ENCODE data around the gene B4GALNT2. TPM values are rescaled to one million over a fixed set of nuclear protein-coding genes. Genes with fewer than 3 reads are reported as not detected.
"Not testable (repeated sequence)": the region's sequence is repeated elsewhere in the genome, so short reads cannot be mapped to it uniquely, and the experiment has no call there.

The B4GALNT2 gene
- total RNA-seq, 2 donors from 2014 or later: 0.04 to 0.11 TPM

- H3K27me3 ChIP-seq (ENCODE audit: control insufficient read depth, insufficient read depth, low read length, poor library complexity, severe bottlenecking): no peaks in the 10 kb centered on the region
- H3K4me3 ChIP-seq (ENCODE audit: low read length): no peak overlapping the region
- DNase-seq: no peak
- no peaks in the 10 kb centered on the region for H3K36me3 ChIP-seq (ENCODE audit: control insufficient read depth, insufficient read depth, low read length)
- Mint-ChIP-seq H3K27me3 (ENCODE audit: insufficient read depth) (peaks cover 55% of the 10 kb centered on the region), H3K36me3 (ENCODE audit: low read depth) (peaks cover 2% of the 10 kb centered on the region), H3K27ac (no peak overlapping the region), H3K4me1 (no peaks in the 10 kb centered on the region), H3K9me3 (peaks cover 36% of the 10 kb centered on the region), H3K4me3 (no peak overlapping the region)
- no peak overlapping the region for H3K9ac ChIP-seq (ENCODE audit: extremely low read depth, low read length, poor library complexity, severe bottlenecking)
- peaks cover 47% of the 10 kb centered on the region for H3K9me3 ChIP-seq (ENCODE audit: control insufficient read depth, low read length)
- no peaks in the 10 kb centered on the region for H3K4me1 ChIP-seq (ENCODE audit: control insufficient read depth, insufficient read depth, low read length)
- TF ChIP-seq CTCF (conservative IDR thresholded peaks at IDR 0.05): no peak
- WGBS, 2 experiments (ENCODE audit: insufficient coverage in 1 of 2, insufficient read length in 1 of 2): 70 to 88% methylated on average over 7 to 9 of the region's 9 CpGs
- H3K27ac ChIP-seq (ENCODE audit: low read depth, low read length): no peak overlapping the region
Observed at GRCh38 chr17:49168706-49169105, 36.1 kb downstream of the B4GALNT2 start.

GRCh38 chr17:49170216-49170615 is 37.6 kb downstream of the B4GALNT2 start:
- Histone ChIP-seq H3K9ac (ENCODE audit: extremely low read depth, low read length, poor library complexity, severe bottlenecking) (no peak overlapping the region), H3K36me3 (ENCODE audit: control insufficient read depth, insufficient read depth, low read length) (no peaks in the 10 kb centered on the region), H3K9me3 (ENCODE audit: control insufficient read depth, low read length) (peaks cover 62% of the 10 kb centered on the region), H3K4me1 (ENCODE audit: control insufficient read depth, insufficient read depth, low read length) (no peaks in the 10 kb centered on the region), H3K4me3 (ENCODE audit: low read length) (no peak overlapping the region), H3K27ac (ENCODE audit: low read depth, low read length) (no peak overlapping the region), H3K27me3 (ENCODE audit: control insufficient read depth, insufficient read depth, low read length, poor library complexity, severe bottlenecking) (no peaks in the 10 kb centered on the region)
- H3K27me3 Mint-ChIP-seq (ENCODE audit: insufficient read depth): peaks cover 52% of the 10 kb centered on the region
- TF ChIP-seq CTCF (conservative IDR thresholded peaks at IDR 0.05): no peak
- peaks cover 2% of the 10 kb centered on the region for H3K36me3 Mint-ChIP-seq (ENCODE audit: low read depth)
- H3K27ac Mint-ChIP-seq: no peak overlapping the region
- no peak for DNase-seq
- WGBS, 2 experiments (ENCODE audit: insufficient coverage in 1 of 2, insufficient read length in 1 of 2): 93 to 100% methylated on average over 1 to 2 of the region's 2 CpGs
- no peaks in the 10 kb centered on the region for H3K4me1 Mint-ChIP-seq
- peaks cover 47% of the 10 kb centered on the region for H3K9me3 Mint-ChIP-seq
- no peak overlapping the region for H3K4me3 Mint-ChIP-seq

- not testable (repeated sequence) for H3K4me3 ChIP-seq (ENCODE audit: low read length); H3K9ac ChIP-seq (ENCODE audit: extremely low read depth, low read length, poor library complexity, severe bottlenecking); DNase-seq; H3K4me3 Mint-ChIP-seq; H3K36me3 ChIP-seq (ENCODE audit: control insufficient read depth, insufficient read depth, low read length); H3K4me1 ChIP-seq (ENCODE audit: control insufficient read depth, insufficient read depth, low read length); H3K27ac ChIP-seq (ENCODE audit: low read depth, low read length); H3K4me1 Mint-ChIP-seq; H3K36me3 Mint-ChIP-seq (ENCODE audit: low read depth); H3K27me3 ChIP-seq (ENCODE audit: control insufficient read depth, insufficient read depth, low read length, poor library complexity, severe bottlenecking); H3K27ac Mint-ChIP-seq
- WGBS, 2 experiments (ENCODE audit: insufficient coverage in 1 of 2, insufficient read length in 1 of 2): 78 to 93% methylated on average over 2 of the region's 3 CpGs
- Mint-ChIP-seq H3K9me3 (peaks cover 52% of the 10 kb centered on the region), H3K27me3 (ENCODE audit: insufficient read depth) (peaks cover 50% of the 10 kb centered on the region)
- H3K9me3 ChIP-seq (ENCODE audit: control insufficient read depth, low read length): peaks cover 67% of the 10 kb centered on the region
Observed at GRCh38 chr17:49170711-49171110, 38.1 kb downstream of the B4GALNT2 start.

GRCh38 chr17:49175978-49176377 is 43.4 kb downstream of the B4GALNT2 start:
- Mint-ChIP-seq H3K27me3 (ENCODE audit: insufficient read depth) (peaks cover 13% of the 10 kb centered on the region), H3K9me3 (peaks cover 72% of the 10 kb centered on the region), H3K36me3 (ENCODE audit: low read depth) (peaks cover 11% of the 10 kb centered on the region)
- H3K4me1 Mint-ChIP-seq; H3K27ac ChIP-seq (ENCODE audit: low read depth, low read length); H3K27me3 ChIP-seq (ENCODE audit: control insufficient read depth, insufficient read depth, low read length, poor library complexity, severe bottlenecking); DNase-seq; H3K4me1 ChIP-seq (ENCODE audit: control insufficient read depth, insufficient read depth, low read length); H3K36me3 ChIP-seq (ENCODE audit: control insufficient read depth, insufficient read depth, low read length); H3K27ac Mint-ChIP-seq; H3K9ac ChIP-seq (ENCODE audit: extremely low read depth, low read length, poor library complexity, severe bottlenecking); H3K4me3 Mint-ChIP-seq: not testable (repeated sequence)
- 86 to 97% methylated on average over 5 to 11 of the region's 11 CpGs for WGBS, 2 experiments (ENCODE audit: insufficient coverage in 1 of 2, insufficient read length in 1 of 2)
- Histone ChIP-seq H3K4me3 (ENCODE audit: low read length) (peak overlapping the region; percentile 47), H3K9me3 (ENCODE audit: control insufficient read depth, low read length) (peaks cover 83% of the 10 kb centered on the region)

All from endodermal cell (in vitro differentiated cells).